GM19193 (cell line): ENCODE data around the gene RNF183.

Experiments
- POLR2A ChIP-seq: IDR thresholded peaks from 4 replicates; pipeline ENCODE4 v1.6.1; 2011; ENCODE audit not compliant: insufficient read depth, insufficient read length; ENCODE audit errors: extremely low read depth

Gene RNF183

DNA sequence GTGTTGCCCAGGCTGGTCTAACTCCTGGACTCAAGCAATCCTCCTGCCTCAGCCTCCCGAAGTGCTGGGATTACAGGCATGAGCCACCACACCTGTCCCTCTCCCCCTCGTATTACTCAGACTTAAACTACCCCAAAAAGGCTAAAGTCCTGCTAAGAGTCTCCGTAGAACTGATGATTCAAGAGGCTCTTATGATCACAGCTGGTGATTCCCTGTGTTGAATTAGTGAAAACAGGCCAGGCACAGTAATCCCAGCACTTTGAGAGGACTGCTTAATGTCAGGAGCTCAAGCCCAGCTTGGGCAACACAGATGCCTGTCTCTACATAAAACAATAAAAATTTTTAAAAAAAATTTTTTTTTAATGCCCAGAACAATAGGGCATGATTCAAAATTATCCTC is 37.0 kb downstream of the RNF183 start:
- TF ChIP-seq POLR2A: no peak

DNA sequence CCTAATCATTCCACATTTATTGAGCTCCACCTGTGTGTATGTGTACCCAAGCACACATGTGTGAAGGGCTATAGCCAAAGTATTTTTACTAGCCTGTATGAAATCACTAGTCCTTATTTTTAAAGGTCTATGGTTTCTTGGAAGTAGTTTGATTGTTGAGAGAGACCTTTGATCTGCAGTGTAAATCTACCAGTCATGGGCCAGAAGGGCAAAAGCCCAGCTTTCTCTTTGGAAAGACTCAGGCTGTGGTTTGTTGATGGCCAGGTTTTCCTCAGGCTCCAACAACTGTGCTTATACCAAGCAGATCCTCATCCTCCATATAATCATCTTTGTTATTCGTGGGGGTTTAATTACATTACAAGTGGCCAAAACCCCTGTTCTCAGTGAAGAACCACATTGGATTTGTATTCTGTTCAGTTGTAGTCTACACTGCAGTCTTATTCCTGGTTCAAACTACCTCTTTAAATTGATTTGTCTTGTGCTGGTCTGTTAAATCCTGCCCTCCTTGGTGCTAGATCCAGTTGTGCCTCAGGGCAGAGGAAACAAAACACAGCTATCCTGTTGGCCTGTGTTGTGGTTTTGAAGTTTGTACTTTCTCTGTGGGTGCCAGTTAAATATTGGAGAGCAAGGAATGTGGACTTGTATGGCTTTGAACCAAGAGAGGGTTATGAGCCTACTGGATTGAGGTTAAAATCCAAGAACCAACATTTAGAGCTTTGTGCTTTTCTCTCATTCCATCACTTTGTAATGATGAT is 41.1 kb downstream of the RNF183 start:
- no peak for TF ChIP-seq POLR2A

DNA sequence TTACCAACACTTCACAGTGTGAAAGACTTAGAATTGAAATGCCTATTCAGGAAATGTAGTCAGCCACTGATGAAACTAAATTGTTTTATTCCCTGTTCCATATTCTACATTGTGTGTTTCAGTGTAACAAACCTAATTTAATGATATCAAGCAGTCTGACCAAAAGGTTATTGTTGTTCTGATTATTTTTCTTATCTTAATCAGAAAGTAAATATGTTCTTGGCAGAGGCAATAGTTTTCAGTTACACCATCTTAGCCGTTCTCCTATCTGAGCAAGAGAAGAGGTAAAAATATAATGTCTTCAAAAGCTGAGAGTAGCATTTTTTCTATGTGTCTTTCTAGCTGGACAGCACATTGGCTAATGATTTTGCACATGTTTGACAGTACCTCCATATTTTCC is 44.9 kb downstream of the RNF183 start:
- no peak for TF ChIP-seq POLR2A

DNA sequence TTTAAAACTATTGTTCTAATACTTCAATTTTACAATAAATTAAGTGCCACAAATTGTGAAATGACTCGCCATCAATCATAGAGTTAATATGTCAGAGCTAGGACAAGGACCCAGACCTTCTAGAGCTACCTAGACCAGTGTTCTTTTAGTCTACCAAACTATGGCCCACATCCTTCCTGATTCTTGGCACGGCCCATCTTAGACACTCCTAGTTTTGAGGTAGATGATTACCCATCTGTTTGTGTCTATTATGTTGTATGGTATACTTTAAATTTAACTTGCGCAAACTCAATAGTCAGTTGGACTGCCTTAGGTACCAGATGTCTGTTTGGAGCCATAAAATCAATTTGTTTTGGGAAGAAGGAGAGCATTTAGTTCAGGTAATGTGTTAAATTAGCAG is 45.3 kb downstream of the RNF183 start:
- no peak for TF ChIP-seq POLR2A

DNA sequence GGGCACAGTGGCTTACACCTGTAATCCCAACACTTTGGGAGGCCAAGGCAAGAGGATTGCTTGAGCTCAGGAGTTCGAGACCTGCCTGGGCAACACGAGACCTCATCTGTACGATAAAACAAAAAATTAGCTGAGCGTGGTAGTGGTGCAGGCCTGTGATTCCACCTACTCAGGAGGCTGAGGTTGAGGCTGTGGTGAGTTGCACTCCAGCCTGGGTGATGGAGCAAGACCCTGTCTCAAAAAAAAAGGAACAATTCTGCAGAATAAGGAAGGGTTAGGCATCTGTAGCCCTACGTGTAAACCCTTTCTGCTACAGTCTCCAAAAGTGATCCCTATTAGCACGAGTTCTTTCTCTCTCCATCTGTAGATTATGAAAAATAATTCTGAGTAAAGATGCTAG is 47.7 kb downstream of the RNF183 start:
- TF ChIP-seq POLR2A: no peak

DNA sequence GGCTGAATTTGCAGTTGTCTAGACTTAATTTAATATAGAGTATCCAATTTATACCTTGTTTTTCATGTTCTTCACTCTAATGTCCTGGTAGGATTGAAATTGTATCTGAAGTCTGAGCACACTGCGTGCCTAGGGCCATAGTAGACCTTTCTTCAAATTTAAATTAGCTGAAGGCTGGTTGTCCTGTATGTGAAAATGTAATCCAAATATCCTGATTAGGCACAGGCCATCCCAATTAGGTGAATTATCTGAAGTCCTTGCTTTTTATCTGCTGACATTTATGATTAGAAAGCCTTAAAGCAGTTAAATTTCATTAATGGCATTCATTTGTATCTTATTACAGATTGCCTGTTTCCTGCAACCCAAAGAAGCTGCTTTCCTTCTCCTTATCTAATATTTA is 48.2 kb downstream of the RNF183 start:
- no peak for TF ChIP-seq POLR2A

DNA sequence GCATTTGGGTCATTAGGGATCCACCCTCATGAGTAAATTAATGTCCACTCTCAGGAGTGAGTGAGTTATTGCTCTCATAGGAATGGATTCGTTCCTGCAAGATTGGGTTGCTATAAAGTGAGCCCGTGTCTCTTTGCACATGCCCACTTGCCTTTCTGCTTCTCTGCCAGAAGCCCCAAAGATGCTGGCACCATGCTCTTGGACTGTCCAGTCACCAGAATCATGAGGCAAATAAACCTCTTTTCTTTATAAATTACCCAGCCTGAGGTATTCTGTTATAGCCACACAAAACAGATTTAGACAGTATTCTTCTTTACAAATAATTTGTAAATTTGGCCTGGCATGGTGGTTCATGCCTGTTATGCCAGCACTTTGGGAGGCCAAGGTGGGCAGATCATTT is 52.4 kb downstream of the RNF183 start:
- TF ChIP-seq POLR2A: no peak

DNA sequence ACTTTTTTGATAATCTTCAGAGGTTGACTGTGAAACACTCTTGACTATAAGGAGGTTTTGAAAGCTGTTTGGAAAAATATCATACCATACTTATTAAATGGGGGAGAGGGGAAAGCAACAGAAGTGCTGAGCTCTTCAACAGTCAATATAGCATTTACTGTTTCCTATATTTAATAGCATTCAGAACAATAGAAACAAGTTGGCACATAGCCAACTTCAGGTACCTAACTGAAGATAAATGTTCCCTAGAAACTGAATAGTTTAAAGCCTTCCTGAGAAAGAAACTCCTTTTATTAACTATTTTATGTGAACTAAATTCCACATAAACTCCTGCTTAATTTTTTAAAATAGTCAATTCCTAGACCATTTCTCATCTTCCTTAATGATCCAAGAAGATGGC is 55.5 kb downstream of the RNF183 start:
- TF ChIP-seq POLR2A: no peak
